WTC11 (cell line): Measurements from ENCODE around the gene SPTB. TPM values are rescaled to one million over a fixed set of nuclear protein-coding genes. Genes with fewer than 3 reads are reported as not detected.

Experiments used
- ATAC-seq: fragments of 200-7000 bp; cut with Tn5 transposase; 2 replicates; pipeline ENCODE4 v1.10.0; 2021; ENCODE audit warnings: mild to moderate bottlenecking, moderate library complexity
- CTCF ChIA-PET: fragments of 300-600 bp; sonication (Branson Sonifier 250); formaldehyde crosslinking; loops from one replicate; lab custom pipeline; 2021; ENCODE audit warnings: antibody characterized with exemption; lab: Charles Lee
- POLR2A ChIA-PET: fragments of 350-600 bp; sonication (Branson Sonifier 250); formaldehyde crosslinking; loops from one replicate; lab custom pipeline; 2021; ENCODE audit warnings: antibody characterized with exemption; lab: Charles Lee
- DNase-seq: peaks from one replicate; pipeline ENCODE4 v3.0.0; 2021; ENCODE audit warnings: low spot score
- H3K27ac Mint-ChIP-seq: 2 replicates; pipeline ENCODE4 v1.8.0; 2021; ENCODE audit warnings: mixed read lengths
- H3K27me3 Mint-ChIP-seq: 2 replicates; pipeline ENCODE4 v1.8.0; 2021; ENCODE audit warnings: low read depth, mild to moderate bottlenecking, moderate library complexity, mixed read lengths
- H3K36me3 Mint-ChIP-seq: 2 replicates; pipeline ENCODE4 v1.8.0; 2021; ENCODE audit warnings: mixed read lengths
- H3K4me1 Mint-ChIP-seq: 2 replicates; pipeline ENCODE4 v1.8.0; 2022; ENCODE audit warnings: mixed read lengths
- H3K4me3 Mint-ChIP-seq: 2 replicates; pipeline ENCODE4 v1.8.0; 2021; ENCODE audit warnings: mild to moderate bottlenecking, moderate library complexity, mixed read lengths
- H3K9me3 Mint-ChIP-seq: 2 replicates; pipeline ENCODE4 v1.8.0; 2021; ENCODE audit warnings: mixed read lengths
- AFF4 ChIP-seq: sonication (generic); formaldehyde crosslinking; IDR thresholded peaks from 2 replicates; pipeline ENCODE4 v1.8.1; 2023; ENCODE audit warnings: mild to moderate bottlenecking, missing genetic modification reagents, borderline replicate concordance
- ATF2 ChIP-seq: sonication (generic); formaldehyde crosslinking; IDR thresholded peaks from 2 replicates; pipeline ENCODE4 v1.8.1; 2022; ENCODE audit warnings: low read depth, missing genetic modification reagents, borderline replicate concordance
- CTCF ChIP-seq: fragments of 200-600 bp; IDR thresholded peaks from 2 replicates; pipeline ENCODE4 v1.8.0; 2022; ENCODE audit warnings: antibody characterized with exemption
- FOXP1 ChIP-seq: sonication (generic); formaldehyde crosslinking; IDR thresholded peaks from 2 replicates; pipeline ENCODE4 v1.8.0; 2022; ENCODE audit warnings: missing genetic modification reagents, mild to moderate bottlenecking, moderate library complexity, borderline replicate concordance
- FOXP4 ChIP-seq: sonication (generic); formaldehyde crosslinking; IDR thresholded peaks from 2 replicates; pipeline ENCODE4 v1.8.0; 2022; ENCODE audit warnings: mild to moderate bottlenecking, missing genetic modification reagents
- HMGA2 ChIP-seq: fragments of 250-450 bp; sonication (Bioruptor Pico); IDR thresholded peaks from 2 replicates; pipeline ENCODE4 v1.4.0; 2021; ENCODE audit warnings: mild to moderate bottlenecking, moderate library complexity
- NFYB ChIP-seq: sonication (generic); formaldehyde crosslinking; conservative IDR thresholded peaks from 2 replicates; pipeline ENCODE4 v1.8.0; 2022; ENCODE audit warnings: low read depth, missing genetic modification reagents
- SP1 ChIP-seq: sonication (generic); formaldehyde crosslinking; conservative IDR thresholded peaks from 2 replicates; pipeline ENCODE4 v1.8.1; 2022; ENCODE audit warnings: missing genetic modification reagents
- USF2 ChIP-seq: sonication (generic); formaldehyde crosslinking; IDR thresholded peaks from 2 replicates; pipeline ENCODE4 v1.8.1; 2023; ENCODE audit warnings: mild to moderate bottlenecking, missing genetic modification reagents, moderate library complexity
- ZBTB43 ChIP-seq: sonication (generic); formaldehyde crosslinking; IDR thresholded peaks from 2 replicates; pipeline ENCODE4 v1.8.1; 2023; ENCODE audit warnings: mild to moderate bottlenecking, missing genetic modification reagents
- ZNF138 ChIP-seq: sonication (generic); formaldehyde crosslinking; conservative IDR thresholded peaks from 2 replicates; pipeline ENCODE4 v1.8.1; 2022; ENCODE audit warnings: mild to moderate bottlenecking, moderate library complexity, missing genetic modification reagents
- ZNF423 ChIP-seq: fragments of 250-450 bp; sonication (Bioruptor Pico); IDR thresholded peaks from 2 replicates; pipeline ENCODE4 v2.1.2; 2022; ENCODE audit warnings: mild to moderate bottlenecking, moderate library complexity
- total RNA-seq: library from RNA; stranded (reverse); gene quantifications from 3 replicates; pipeline ENCODE4 v1.2.3, GENCODE V29; 2021

Gene SPTB
- total RNA-seq, 1 experiment from 2014 or later, result 3.2 TPM

- ATAC-seq, result peak; percentile 54
- TF ChIP-seq USF2 (CRISPR knock-in tag) (0 out of 2 replicates have a peak, but pooled peaks have one; percentile 9), ZNF138 (CRISPR knock-in tag) (no peak), CTCF (peak; percentile 95), SP1 (CRISPR knock-in tag) (0 out of 2 replicates have a peak, but pooled peaks have one; percentile 20), HMGA2 (no peak), FOXP1 (CRISPR knock-in tag) (0 out of 2 replicates have a peak, but pooled peaks have one; percentile 33), ZBTB43 (CRISPR knock-in tag) (0 out of 2 replicates have a peak, but pooled peaks have one; percentile 61)
- Mint-ChIP-seq H3K27me3 (peaks cover 18% of the 10 kb centered on the region), H3K27ac (no peak overlapping the region), H3K4me3 (peak overlapping the region; percentile 40), H3K36me3 (no peaks in the 10 kb centered on the region), H3K4me1 (peaks cover 48% of the 10 kb centered on the region), H3K9me3 (no peaks in the 10 kb centered on the region)
- DNase-seq, result peak; percentile 86
- ChIA-PET POLR2A (interaction anchor here (0.6 to 1.8 kb wide), 4 partner anchors 37 to 271 kb away, joined by 3 to 4 read pairs (median 4); partner anchors contain the start of gene HSPA2), CTCF (interaction anchor here (0.6 to 2.2 kb wide), 58 partner anchors 9 to 627 kb away, joined by 3 to 20 read pairs (median 5); partner anchors contain the start of genes FNTB, PLEKHG3 and SPTB)
These were observed 114.8 kb downstream of the SPTB start for GRCh38 chr14:64764641-64765520.

GRCh38 chr14:64763801-64764621 lies 115.7 kb downstream of the SPTB start:
- Mint-ChIP-seq H3K27ac (no peak overlapping the region), H3K9me3 (no peaks in the 10 kb centered on the region), H3K27me3 (peaks cover 18% of the 10 kb centered on the region), H3K4me1 (peaks cover 47% of the 10 kb centered on the region), H3K36me3 (no peaks in the 10 kb centered on the region), H3K4me3 (peak overlapping the region; percentile 40)
- ChIA-PET CTCF (interaction anchor here (0.6 to 2.2 kb wide), 56 partner anchors 9 to 626 kb away, joined by 3 to 20 read pairs (median 5); partner anchors contain the start of genes FNTB, PLEKHG3 and SPTB), POLR2A (interaction anchor here (0.6 kb wide), 2 partner anchors 38 to 224 kb away, joined by 3 to 4 read pairs; partner anchors contain the start of gene HSPA2)
- TF ChIP-seq NFYB (CRISPR knock-in tag) (no peak), ZNF423 (CRISPR knock-in tag) (peak; percentile 43; the same call in 1 of the 2 replicates), SP1 (CRISPR knock-in tag) (0 out of 2 replicates have a peak, but pooled peaks have one; percentile 13)
- ATAC-seq (no peak), DNase-seq (no peak)

GRCh38 chr14:64763085-64763782 lies 116.5 kb downstream of the SPTB start:
- Mint-ChIP-seq H3K9me3 (no peaks in the 10 kb centered on the region), H3K36me3 (no peaks in the 10 kb centered on the region), H3K27ac (no peak overlapping the region), H3K4me1 (peaks cover 53% of the 10 kb centered on the region), H3K27me3 (peaks cover 18% of the 10 kb centered on the region), H3K4me3 (no peak overlapping the region)
- ChIA-PET CTCF (interaction anchor here (1.3 to 2.1 kb wide), 3 partner anchors 27 to 126 kb away, joined by 3 to 10 read pairs (median 3); no protein-coding TSS in a partner anchor), POLR2A (interaction anchor here (0.9 kb wide), 1 partner anchor 259 kb away, joined by 5 read pairs; no protein-coding TSS in a partner anchor)
- no peak for ATAC-seq
- no peak for DNase-seq
- TF ChIP-seq AFF4 (no peak), FOXP4 (CRISPR knock-in tag) (no peak), ATF2 (no peak)
